Measurements from ENCODE around the gene CLDN22. TPM values are rescaled to one million over a fixed set of nuclear protein-coding genes. Genes with fewer than 3 reads are reported as not detected.
"Not testable (repeated sequence)": the region's sequence is repeated elsewhere in the genome, so short reads cannot be mapped to it uniquely, and the experiment has no call there.

The CLDN22 gene
- total RNA-seq, 4 donors from 2014 or later = not detected

DNA sequence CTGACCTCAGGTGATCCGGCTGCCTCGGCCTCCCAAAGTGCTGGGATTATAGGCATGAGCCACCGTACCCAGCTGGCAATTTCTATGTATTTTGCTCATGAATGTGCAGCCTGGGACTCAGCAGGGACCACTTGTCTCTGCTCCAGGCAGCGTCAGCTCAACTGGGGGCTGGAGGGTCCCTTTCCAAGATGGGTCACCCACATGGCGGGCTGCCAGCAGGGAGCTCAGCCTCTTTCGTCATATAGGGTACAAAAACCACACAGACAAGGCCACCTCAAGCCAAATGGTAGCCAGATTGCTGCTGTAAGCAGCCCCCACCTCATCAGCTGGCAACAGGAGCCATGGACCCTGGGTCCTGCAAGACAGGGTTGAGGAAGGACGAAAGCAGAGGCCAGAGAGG, 4.5 kb upstream of the CLDN22 start:
- 91 to 92% methylated on average over 7 of the region's 7 CpGs for WGBS, 2 donors
- TF ChIP-seq, protein P1, sequence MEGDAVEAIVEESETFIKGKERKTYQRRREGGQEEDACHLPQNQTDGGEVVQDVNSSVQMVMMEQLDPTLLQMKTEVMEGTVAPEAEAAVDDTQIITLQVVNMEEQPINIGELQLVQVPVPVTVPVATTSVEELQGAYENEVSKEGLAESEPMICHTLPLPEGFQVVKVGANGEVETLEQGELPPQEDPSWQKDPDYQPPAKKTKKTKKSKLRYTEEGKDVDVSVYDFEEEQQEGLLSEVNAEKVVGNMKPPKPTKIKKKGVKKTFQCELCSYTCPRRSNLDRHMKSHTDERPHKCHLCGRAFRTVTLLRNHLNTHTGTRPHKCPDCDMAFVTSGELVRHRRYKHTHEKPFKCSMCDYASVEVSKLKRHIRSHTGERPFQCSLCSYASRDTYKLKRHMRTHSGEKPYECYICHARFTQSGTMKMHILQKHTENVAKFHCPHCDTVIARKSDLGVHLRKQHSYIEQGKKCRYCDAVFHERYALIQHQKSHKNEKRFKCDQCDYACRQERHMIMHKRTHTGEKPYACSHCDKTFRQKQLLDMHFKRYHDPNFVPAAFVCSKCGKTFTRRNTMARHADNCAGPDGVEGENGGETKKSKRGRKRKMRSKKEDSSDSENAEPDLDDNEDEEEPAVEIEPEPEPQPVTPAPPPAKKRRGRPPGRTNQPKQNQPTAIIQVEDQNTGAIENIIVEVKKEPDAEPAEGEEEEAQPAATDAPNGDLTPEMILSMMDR (IDR thresholded peaks at IDR 0.05) = no peak
- TF ChIP-seq POLR2A (IDR thresholded peaks at IDR 0.05) = no peak
- DNase-seq (ENCODE audit: low spot score in 2 of 2) = peak in 1 of 2 donors; percentile 77
- no peak overlapping the region for H3K4me3 ChIP-seq (ENCODE audit: low read depth, poor library complexity, severe bottlenecking)
- intact Hi-C loops (cut with DNase I; ENCODE audit: low total_unique reads) = no loop called here

DNA sequence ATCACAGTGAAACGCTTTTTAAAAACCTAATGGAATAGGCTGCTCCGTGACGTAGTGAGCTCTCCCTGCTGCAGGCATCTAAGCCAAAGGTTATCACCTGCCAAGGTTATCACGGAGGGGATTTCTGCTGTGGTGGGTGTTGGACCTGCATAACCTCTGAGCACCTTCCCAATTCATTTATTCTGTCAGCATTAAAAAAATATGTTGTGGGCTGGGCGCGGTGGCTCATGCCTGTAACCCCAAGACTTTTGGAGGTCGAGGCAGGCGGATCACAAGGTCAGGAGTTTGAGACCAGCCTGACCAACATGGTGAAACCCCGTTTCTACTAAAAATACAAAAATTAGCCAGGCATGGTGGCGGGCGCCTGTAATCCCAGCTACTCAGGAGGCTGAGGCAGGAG, 4.0 kb upstream of the CLDN22 start:
- peak in 1 of 2 donors; percentile 66 for DNase-seq (ENCODE audit: low spot score in 2 of 2)
- H3K4me3 ChIP-seq (ENCODE audit: low read depth, poor library complexity, severe bottlenecking); intact Hi-C loops (cut with DNase I; ENCODE audit: low total_unique reads): not testable (repeated sequence)
- WGBS, 2 donors = 92 to 99% methylated on average over 11 of the region's 11 CpGs

DNA sequence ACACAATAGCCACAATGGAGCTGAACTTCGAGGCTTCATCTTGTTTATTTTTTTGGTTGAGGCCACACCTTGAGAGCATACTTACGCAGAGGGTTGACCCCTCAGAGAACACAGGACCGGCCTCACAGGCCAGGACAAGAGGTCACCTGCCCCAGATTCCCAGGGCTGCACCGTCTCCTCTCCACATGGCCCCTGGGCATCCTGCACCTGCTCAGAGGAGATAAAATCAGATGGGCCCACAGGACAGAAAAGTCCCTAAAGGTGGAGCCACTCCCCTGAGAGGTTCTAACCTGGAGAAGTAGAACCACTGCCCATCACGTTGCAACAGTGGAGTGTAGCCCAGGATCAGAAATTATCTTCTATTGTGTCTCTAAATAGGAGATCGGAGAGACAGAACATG, 3.2 kb upstream of the CLDN22 start:
- no peak overlapping the region for H3K4me3 ChIP-seq (ENCODE audit: low read depth, poor library complexity, severe bottlenecking)
- TF ChIP-seq, protein P1 (IDR thresholded peaks at IDR 0.05) = no peak
- no peak for TF ChIP-seq POLR2A (IDR thresholded peaks at IDR 0.05)
- intact Hi-C loops (cut with DNase I; ENCODE audit: low total_unique reads) = no loop called here
- peak in 1 of 2 donors; percentile 43 for DNase-seq (ENCODE audit: low spot score in 2 of 2)
- 83 to 86% methylated on average over 6 of the region's 6 CpGs for WGBS, 2 donors

DNA sequence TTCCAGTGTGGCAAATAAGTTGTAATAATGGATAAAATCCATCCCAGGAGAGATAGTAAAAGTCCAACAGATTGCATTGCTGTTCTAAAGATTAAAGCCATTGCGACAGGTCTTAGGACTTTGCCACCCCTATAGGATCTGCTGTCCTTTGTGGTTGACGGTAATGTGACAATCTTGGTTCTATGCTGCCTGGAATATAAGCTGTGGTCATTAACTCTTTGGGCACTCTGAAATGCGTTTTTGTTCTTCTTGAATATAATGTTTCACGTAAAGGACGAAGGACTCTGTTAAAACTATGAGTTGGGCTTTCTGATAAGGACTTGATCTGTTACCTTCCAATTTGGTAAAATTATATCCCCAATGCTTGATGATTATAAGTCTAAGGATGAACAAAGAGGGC, 2.2 kb upstream of the CLDN22 start, which contains the start of gene CLDN24:
CLDN24 (minus strand) TSS at position 101 of the 400 bp plus-strand sequence; CDS start at position 101, 0 bp downstream.
- no peak for TF ChIP-seq POLR2A (IDR thresholded peaks at IDR 0.05)
- intact Hi-C loops (cut with DNase I; ENCODE audit: low total_unique reads) = no loop called here
- DNase-seq (ENCODE audit: low spot score in 2 of 2) = no peak
- WGBS, 2 donors = 94 to 95% methylated on average over 5 of the region's 5 CpGs
- no peak within 1 kb of the TSS for H3K4me3 ChIP-seq (ENCODE audit: low read depth, poor library complexity, severe bottlenecking)

DNA sequence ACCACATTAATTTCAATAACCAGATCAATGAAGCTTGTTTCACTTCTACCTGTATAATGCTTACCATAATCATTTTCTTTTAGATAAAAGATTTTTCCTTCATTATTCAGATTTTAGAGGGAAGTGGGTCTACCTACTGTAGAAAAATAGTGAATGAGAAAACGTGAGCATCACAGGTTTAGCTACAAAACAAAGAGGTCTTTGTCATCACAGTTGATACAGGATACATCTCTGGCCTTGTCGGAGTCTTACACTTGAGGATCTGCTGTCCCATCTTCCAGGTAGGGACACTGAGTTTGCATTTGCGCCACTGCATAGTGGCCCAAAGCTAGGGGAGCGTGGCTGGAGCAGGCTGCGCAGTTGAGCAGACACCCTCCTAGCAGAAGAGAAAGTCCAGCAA, 1.4 kb upstream of the CLDN22 start:
- WGBS, 2 donors = 89 to 92% methylated on average over 5 of the region's 5 CpGs
- no peak for DNase-seq (ENCODE audit: low spot score in 2 of 2)
- TF ChIP-seq, protein P1 (IDR thresholded peaks at IDR 0.05) = no peak
- no peak for TF ChIP-seq POLR2A (IDR thresholded peaks at IDR 0.05)
- intact Hi-C loops (cut with DNase I; ENCODE audit: low total_unique reads) = no loop called here
- H3K4me3 ChIP-seq (ENCODE audit: low read depth, poor library complexity, severe bottlenecking) = no peak overlapping the region

DNA sequence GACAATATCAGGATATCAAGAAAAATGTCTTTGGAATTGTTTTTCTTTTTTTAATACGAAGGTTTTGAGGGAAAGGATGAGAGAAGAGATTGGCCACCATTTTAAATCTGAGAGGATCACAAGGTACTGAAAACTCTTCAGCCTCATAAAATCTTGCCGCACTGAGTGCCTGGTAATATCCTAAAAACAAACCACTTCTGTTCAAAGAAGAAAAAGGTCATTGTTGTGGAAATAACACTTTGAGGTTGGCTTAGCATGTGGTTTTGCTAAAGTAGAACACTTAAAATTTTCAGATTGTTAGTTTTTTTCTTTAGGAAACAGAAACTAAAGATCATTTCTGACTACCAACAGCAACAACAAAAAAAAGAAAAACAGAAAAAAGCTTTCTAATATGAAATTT, 1.0 kb upstream of the CLDN22 start:
- DNase-seq (ENCODE audit: low spot score in 2 of 2) = no peak
- 77 to 81% methylated on average over 2 of the region's 2 CpGs for WGBS, 2 donors
- TF ChIP-seq, protein P1 (IDR thresholded peaks at IDR 0.05) = no peak
- TF ChIP-seq POLR2A (IDR thresholded peaks at IDR 0.05) = no peak
- no peak overlapping the region for H3K4me3 ChIP-seq (ENCODE audit: low read depth, poor library complexity, severe bottlenecking)
- intact Hi-C loops (cut with DNase I; ENCODE audit: low total_unique reads) = no loop called here

DNA sequence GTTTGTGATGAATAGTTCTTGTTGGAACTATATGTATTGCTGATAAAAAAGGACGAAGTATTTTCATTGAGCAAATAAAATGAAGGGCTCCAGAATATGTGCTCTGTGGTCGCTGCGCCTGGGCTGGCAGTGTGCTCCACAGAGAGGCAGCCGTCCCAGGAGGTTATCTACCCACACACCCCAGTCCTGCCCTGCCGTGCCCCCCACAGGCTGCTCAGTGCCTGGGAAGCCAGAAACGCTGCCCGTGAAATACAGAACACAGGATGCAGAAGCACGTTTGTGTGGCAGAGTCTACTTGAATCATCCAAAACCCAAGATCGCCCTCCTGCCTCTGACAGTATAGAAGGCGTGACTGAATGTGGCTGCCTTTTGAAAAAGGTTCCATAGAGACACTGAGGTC, 1.4 kb downstream of the CLDN22 start:
- no peak for TF ChIP-seq POLR2A (IDR thresholded peaks at IDR 0.05)
- TF ChIP-seq, protein P1 (IDR thresholded peaks at IDR 0.05) = no peak
- intact Hi-C loops (cut with DNase I; ENCODE audit: low total_unique reads) = no loop called here
- H3K4me3 ChIP-seq (ENCODE audit: low read depth, poor library complexity, severe bottlenecking) = no peak overlapping the region
- WGBS, 2 donors = 86 to 88% methylated on average over 10 of the region's 10 CpGs
- no peak for DNase-seq (ENCODE audit: low spot score in 2 of 2)

Measured in lower leg skin (tissue), 4 donors.